Muscle of leg (tissue), 11 donors: ENCODE measurements around the gene LTB4R2. TPM values are rescaled to one million over a fixed set of nuclear protein-coding genes. Genes with fewer than 3 reads are reported as not detected.
A peak's percentile ranks its signal among the peaks of the same experiment; 100 is the strongest.

Experiments
- DNase-seq: peaks from one replicate; pipeline ENCODE4 v3.0.0; 2013
- H3K27ac ChIP-seq: one replicate; pipeline ENCODE4 v1.5.1; 2013; ENCODE audit warnings: mild to moderate bottlenecking, low read length, control low read depth
- H3K27me3 ChIP-seq: one replicate; pipeline ENCODE4 v1.6.1; 2013; ENCODE audit warnings: low read length; ENCODE audit not compliant: control insufficient read depth, insufficient read depth
- H3K36me3 ChIP-seq: one replicate; pipeline ENCODE4 v1.6.1; 2013; ENCODE audit warnings: low read length; ENCODE audit not compliant: control insufficient read depth, insufficient read depth
- H3K4me1 ChIP-seq: one replicate; pipeline ENCODE4 v1.6.1; 2013; ENCODE audit warnings: low read length; ENCODE audit not compliant: control insufficient read depth, insufficient read depth
- H3K4me3 ChIP-seq: one replicate; pipeline ENCODE4 v1.5.1; 2013; ENCODE audit warnings: low read length, control low read depth
- H3K9me3 ChIP-seq: replicated peaks from 2 replicates; pipeline ENCODE4 v1.6.1; 2013; ENCODE audit warnings: low read depth, low read length; ENCODE audit not compliant: control insufficient read depth
- WGBS: methylation state at CpG from one replicate; pipeline ENCODE4 v1.1.5; 2013; ENCODE audit warnings: missing lambda C conversion rate; ENCODE audit not compliant: insufficient coverage; 5-methylcytosine and 5-hydroxymethylcytosine counted together
- polyA plus RNA-seq, 8 donors: library from polyadenylated mRNA; unstranded; fragments of 120-200 nt; gene quantifications; one replicate each; pipeline versions ENCODE4 v1.2.1 to v1.2.3, GENCODE V29; 2013; ENCODE audit warnings: inconsistent platforms in 1 of 8, low replicate concordance in 1 of 8; ENCODE audit not compliant: insufficient read length in 8 of 8, insufficient read depth in 1 of 8
- total RNA-seq: library from RNA; stranded (reverse); fragments of 120-200 nt; gene quantifications from one replicate; pipeline ENCODE4 v1.2.4, GENCODE V29; 2013

LTB4R2 gene
- total and polyA plus RNA-seq, 9 donors, result 1.1 to 4.4 (median 2.7) TPM

- WGBS, result 87% methylated on average over 6 of the region's 7 CpGs
- peaks cover 33% of the 10 kb centered on the region for H3K4me1 ChIP-seq
- H3K9me3 ChIP-seq, result no peaks in the 10 kb centered on the region
- no peaks in the 10 kb centered on the region for H3K27me3 ChIP-seq
- DNase-seq, result no peak
- H3K36me3 ChIP-seq, result peaks cover 44% of the 10 kb centered on the region
- H3K4me3 ChIP-seq, result no peak overlapping the region
- no peak overlapping the region for H3K27ac ChIP-seq
Measured at GRCh38 chr14:24308342-24309124, 1.4 kb upstream of the LTB4R2 start.

- Histone ChIP-seq H3K4me3 (peak overlapping the region; percentile 43), H3K27me3 (peaks cover 7% of the 10 kb centered on the region), H3K27ac (peak overlapping the region; percentile 68), H3K4me1 (peaks cover 36% of the 10 kb centered on the region), H3K9me3 (no peaks in the 10 kb centered on the region), H3K36me3 (peaks cover 27% of the 10 kb centered on the region)
- no peak for DNase-seq
- 25% methylated on average over 4 of the region's 5 CpGs for WGBS
Measured at GRCh38 chr14:24310265-24310645, 315 bp downstream of the LTB4R2 start.

GRCh38 chr14:24310646-24311604 is 985 bp downstream of the LTB4R2 start, which contains the start of gene LTB4R:
Gene LTB4R, plus strand, starts transcription at chr14:24311502. Its CDS starts 4,150 bp downstream, at chr14:24315652.
- H3K27ac ChIP-seq, result peak within 1 kb of the TSS; percentile 81
- H3K27me3 ChIP-seq, result peaks cover 13% of the 10 kb centered on the region
- H3K9me3 ChIP-seq, result no peaks in the 10 kb centered on the region
- peak within 1 kb of the TSS; percentile 43 for H3K4me3 ChIP-seq
- peaks cover 20% of the 10 kb centered on the region for H3K36me3 ChIP-seq
- H3K4me1 ChIP-seq, result peaks cover 40% of the 10 kb centered on the region
- peak; percentile 81 for DNase-seq
- 8% methylated on average over 94 of the region's 99 CpGs for WGBS

GRCh38 chr14:24311837-24312615 is 2.1 kb downstream of the LTB4R2 start:
- Histone ChIP-seq H3K27me3 (peaks cover 22% of the 10 kb centered on the region), H3K36me3 (peaks cover 11% of the 10 kb centered on the region), H3K9me3 (no peaks in the 10 kb centered on the region), H3K27ac (peak overlapping the region; percentile 81), H3K4me1 (peaks cover 43% of the 10 kb centered on the region), H3K4me3 (peak overlapping the region; percentile 43)
- DNase-seq, result peak; percentile 30
- no CpG with 5 or more reads among the region's 1 CpG for WGBS

GRCh38 chr14:24312736-24313507 is 3.0 kb downstream of the LTB4R2 start:
- peak; percentile 82 for DNase-seq
- Histone ChIP-seq H3K4me1 (peaks cover 43% of the 10 kb centered on the region), H3K36me3 (peaks cover 2% of the 10 kb centered on the region), H3K27me3 (peaks cover 25% of the 10 kb centered on the region), H3K27ac (peak overlapping the region; percentile 81), H3K4me3 (no peak overlapping the region), H3K9me3 (no peaks in the 10 kb centered on the region)
- WGBS, result 67% methylated on average over 5 of the region's 9 CpGs

GRCh38 chr14:24313913-24314312 is 4.0 kb downstream of the LTB4R2 start:
- Histone ChIP-seq H3K27me3 (peaks cover 34% of the 10 kb centered on the region), H3K36me3 (no peaks in the 10 kb centered on the region), H3K9me3 (no peaks in the 10 kb centered on the region), H3K4me3 (no peak overlapping the region), H3K4me1 (peaks cover 40% of the 10 kb centered on the region), H3K27ac (peak overlapping the region; percentile 13)
- peak; percentile 38 for DNase-seq
- WGBS, result 86% methylated on average over 1 of the region's 2 CpGs

GRCh38 chr14:24314377-24315193 is 4.6 kb downstream of the LTB4R2 start:
- Histone ChIP-seq H3K27ac (no peak overlapping the region), H3K9me3 (no peaks in the 10 kb centered on the region), H3K27me3 (peaks cover 40% of the 10 kb centered on the region), H3K4me1 (peaks cover 40% of the 10 kb centered on the region), H3K4me3 (no peak overlapping the region), H3K36me3 (no peaks in the 10 kb centered on the region)
- DNase-seq, result peak; percentile 24
- 67% methylated on average over 1 of the region's 5 CpGs for WGBS

- Histone ChIP-seq H3K4me3 (no peak overlapping the region), H3K27me3 (peaks cover 43% of the 10 kb centered on the region), H3K4me1 (peaks cover 34% of the 10 kb centered on the region), H3K36me3 (no peaks in the 10 kb centered on the region), H3K9me3 (no peaks in the 10 kb centered on the region), H3K27ac (no peak overlapping the region)
- WGBS, result 62% methylated on average over 6 of the region's 10 CpGs
- no peak for DNase-seq
Measured at GRCh38 chr14:24315243-24315806, 5.4 kb downstream of the LTB4R2 start.
